ENCODE measurements around the gene SYNCRIP. TPM values are rescaled to one million over a fixed set of nuclear protein-coding genes. Genes with fewer than 3 reads are reported as not detected.

SYNCRIP gene
- total RNA-seq, 1 experiment from 2014 or later = 103 TPM

DNA sequence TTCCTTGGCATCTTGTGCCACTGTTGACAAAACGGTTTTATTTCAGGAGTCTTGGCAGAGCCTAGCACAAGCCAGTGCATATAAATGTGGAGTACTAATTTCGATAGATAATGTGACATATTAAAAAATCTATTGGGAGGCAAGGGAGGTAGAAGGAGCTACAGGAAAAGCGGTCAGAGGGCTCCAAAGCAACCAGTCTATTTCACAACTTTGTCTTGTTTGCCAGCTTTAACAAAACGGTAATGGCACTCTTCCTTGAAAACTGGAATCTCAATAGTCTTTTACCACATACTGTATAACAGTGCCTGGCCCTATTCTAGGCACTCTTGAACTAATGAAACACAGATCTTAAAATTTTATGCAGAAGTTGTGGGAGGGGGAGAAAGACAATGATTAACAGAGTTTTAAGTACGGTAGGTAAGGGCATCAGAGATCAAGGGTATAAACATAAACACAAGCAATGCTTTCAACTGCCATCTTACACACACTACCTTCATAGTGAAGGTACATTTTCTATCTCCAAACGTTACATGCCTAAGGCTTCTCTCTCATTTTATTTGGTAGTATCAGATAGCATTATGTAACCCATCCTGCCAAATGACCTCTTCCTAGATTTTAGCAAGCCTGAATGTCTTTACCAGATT is 33.5 kb upstream of the SYNCRIP start:
- intact Hi-C loops (cut with micrococcal nuclease; ENCODE audit: unreplicated experiment) = loop anchor here (2.0 kb wide), 1 partner anchor 321 kb away; no protein-coding TSS in a partner anchor
- H3K4me3 ChIP-seq = peak overlapping the region; percentile 95
- H3K9me2 ChIP-seq (ENCODE audit: insufficient read depth) = no peaks in the 10 kb centered on the region; the same call in 1 of the 2 replicates
- POLR2A ChIA-PET (ENCODE audit: unreplicated experiment) = interaction anchor here (0.6 to 0.8 kb wide), 4 partner anchors 23 to 36 kb away, joined by 3 to 10 read pairs (median 4); partner anchors contain the start of gene SYNCRIP
- H3K4me1 ChIP-seq (replicated peaks; ENCODE audit: insufficient read depth) = peaks cover 17% of the 10 kb centered on the region
- peaks cover 25% of the 10 kb centered on the region for H4K20me1 ChIP-seq (ENCODE audit: insufficient read depth)
- no peak overlapping the region for H2AFZ ChIP-seq
- no peaks in the 10 kb centered on the region for H3K9me3 ChIP-seq (ENCODE audit: insufficient read depth, low read depth)
- peak overlapping the region; percentile 65 for H3K27ac ChIP-seq
- no peak for DNase-seq
- H3K27me3 ChIP-seq (ENCODE audit: insufficient read depth, low read depth) = no peaks in the 10 kb centered on the region
- H3K4me2 ChIP-seq = peak overlapping the region; percentile 77
- CTCF ChIA-PET = no interaction called here
- peaks cover 33% of the 10 kb centered on the region for H3K36me3 ChIP-seq (ENCODE audit: low read depth)
- peaks cover 70% of the 10 kb centered on the region for H3F3A ChIP-seq (ENCODE audit: insufficient read depth, low read depth)
- BruUV-seq (replicated peaks) = no TSS peak
- peaks cover 59% of the 10 kb centered on the region for H3K79me2 ChIP-seq (ENCODE audit: low read depth)
- no peak for TF ChIP-seq EZH2 (IDR thresholded peaks at IDR 0.05; ENCODE audit: low read depth)
- TF ChIP-seq, protein P1, sequence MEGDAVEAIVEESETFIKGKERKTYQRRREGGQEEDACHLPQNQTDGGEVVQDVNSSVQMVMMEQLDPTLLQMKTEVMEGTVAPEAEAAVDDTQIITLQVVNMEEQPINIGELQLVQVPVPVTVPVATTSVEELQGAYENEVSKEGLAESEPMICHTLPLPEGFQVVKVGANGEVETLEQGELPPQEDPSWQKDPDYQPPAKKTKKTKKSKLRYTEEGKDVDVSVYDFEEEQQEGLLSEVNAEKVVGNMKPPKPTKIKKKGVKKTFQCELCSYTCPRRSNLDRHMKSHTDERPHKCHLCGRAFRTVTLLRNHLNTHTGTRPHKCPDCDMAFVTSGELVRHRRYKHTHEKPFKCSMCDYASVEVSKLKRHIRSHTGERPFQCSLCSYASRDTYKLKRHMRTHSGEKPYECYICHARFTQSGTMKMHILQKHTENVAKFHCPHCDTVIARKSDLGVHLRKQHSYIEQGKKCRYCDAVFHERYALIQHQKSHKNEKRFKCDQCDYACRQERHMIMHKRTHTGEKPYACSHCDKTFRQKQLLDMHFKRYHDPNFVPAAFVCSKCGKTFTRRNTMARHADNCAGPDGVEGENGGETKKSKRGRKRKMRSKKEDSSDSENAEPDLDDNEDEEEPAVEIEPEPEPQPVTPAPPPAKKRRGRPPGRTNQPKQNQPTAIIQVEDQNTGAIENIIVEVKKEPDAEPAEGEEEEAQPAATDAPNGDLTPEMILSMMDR (conservative IDR thresholded peaks at IDR 0.05) = no peak

DNA sequence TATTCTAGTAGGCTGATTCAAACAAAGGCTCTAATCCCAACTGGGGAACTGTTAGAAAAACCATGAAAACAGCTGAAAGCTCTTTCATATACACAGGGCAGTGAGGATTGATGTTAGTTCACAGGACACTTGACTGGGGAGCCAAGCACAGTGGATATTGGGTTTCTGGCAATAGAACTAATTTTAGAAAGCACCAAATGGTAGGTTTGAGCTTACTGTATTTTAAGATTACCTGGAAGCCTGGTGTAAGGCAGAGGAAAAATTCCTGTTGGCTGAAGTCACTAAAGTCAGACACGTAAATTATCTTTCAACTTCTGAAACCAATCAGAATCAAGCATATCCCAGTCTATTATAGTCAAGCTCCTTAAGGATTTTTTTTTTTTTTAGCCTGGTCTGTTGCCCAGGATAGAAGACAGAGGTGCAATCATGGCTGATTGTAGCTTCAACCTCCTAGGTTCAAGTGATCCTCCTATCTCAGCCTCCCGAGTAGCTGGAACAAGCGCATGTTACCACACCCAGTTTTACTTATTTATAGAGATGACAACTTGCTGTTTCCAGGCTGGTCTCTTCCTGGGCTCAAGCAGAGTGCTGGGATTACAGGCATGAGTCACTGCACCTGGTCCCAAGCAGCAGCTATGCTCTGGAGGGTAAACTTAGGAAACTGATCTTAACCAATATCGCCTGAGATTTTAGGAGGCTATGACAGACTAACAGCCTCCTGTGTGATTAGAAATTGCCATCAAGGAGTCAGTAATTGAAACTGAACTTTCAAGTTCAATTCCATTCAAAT is 32.5 kb upstream of the SYNCRIP start:
- CTCF ChIA-PET = no interaction called here
- DNase-seq = peak; percentile 11 to 42
- peak overlapping the region; percentile 77 for H3K4me2 ChIP-seq
- H3K27me3 ChIP-seq (ENCODE audit: insufficient read depth, low read depth) = no peaks in the 10 kb centered on the region
- H3F3A ChIP-seq (ENCODE audit: insufficient read depth, low read depth) = peaks cover 80% of the 10 kb centered on the region
- peak overlapping the region; percentile 65 for H3K27ac ChIP-seq
- no peaks in the 10 kb centered on the region for H3K9me3 ChIP-seq (ENCODE audit: insufficient read depth, low read depth)
- POLR2A ChIA-PET (ENCODE audit: unreplicated experiment) = interaction anchor here (0.6 to 0.8 kb wide), 3 partner anchors 30 to 35 kb away, joined by 3 to 10 read pairs (median 5); partner anchors contain the start of gene SYNCRIP
- intact Hi-C loops (cut with micrococcal nuclease; ENCODE audit: unreplicated experiment) = no loop called here
- H3K79me2 ChIP-seq (ENCODE audit: low read depth) = peaks cover 55% of the 10 kb centered on the region
- peak overlapping the region; percentile 95 for H3K4me3 ChIP-seq
- peaks cover 25% of the 10 kb centered on the region for H4K20me1 ChIP-seq (ENCODE audit: insufficient read depth)
- H3K9me2 ChIP-seq (ENCODE audit: insufficient read depth) = no peaks in the 10 kb centered on the region; the same call in 1 of the 2 replicates
- H3K36me3 ChIP-seq (ENCODE audit: low read depth) = peaks cover 33% of the 10 kb centered on the region
- no peak overlapping the region for H2AFZ ChIP-seq
- BruUV-seq (replicated peaks) = no TSS peak
- H3K4me1 ChIP-seq (replicated peaks; ENCODE audit: insufficient read depth) = peaks cover 14% of the 10 kb centered on the region
- TF ChIP-seq EZH2 (IDR thresholded peaks at IDR 0.05; ENCODE audit: low read depth) = no peak
- TF ChIP-seq, protein P1 (conservative IDR thresholded peaks at IDR 0.05) = no peak

DNA sequence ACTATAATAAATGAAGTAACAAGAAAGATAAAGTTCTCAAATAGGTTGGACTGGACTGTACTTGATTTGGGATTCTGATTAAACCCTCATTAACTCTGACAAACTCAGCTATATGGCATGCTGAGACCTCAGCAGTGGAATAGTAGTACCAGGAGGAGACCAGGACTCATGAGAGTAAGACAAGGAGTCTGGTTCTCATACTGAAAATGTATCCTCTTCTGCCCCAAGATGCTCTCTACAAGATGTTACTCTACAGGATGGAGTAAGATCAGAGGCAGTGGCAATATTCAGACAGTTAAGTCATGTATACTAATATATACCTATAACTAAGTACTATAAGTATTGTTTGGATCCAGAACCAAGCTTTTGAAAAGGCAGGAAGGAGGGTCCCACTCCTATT is 31.9 kb upstream of the SYNCRIP start:
- no peak for DNase-seq
- TF ChIP-seq, protein P1 (conservative IDR thresholded peaks at IDR 0.05) = no peak
- no peak for TF ChIP-seq EZH2 (IDR thresholded peaks at IDR 0.05; ENCODE audit: low read depth)
- H3K27ac ChIP-seq = peak overlapping the region; percentile 65
- ChIA-PET CTCF (no interaction called here), POLR2A (ENCODE audit: unreplicated experiment) (no interaction called here)
- no TSS peak for BruUV-seq (replicated peaks)
- H3K9me2 ChIP-seq (ENCODE audit: insufficient read depth) = no peaks in the 10 kb centered on the region; the same call in 1 of the 2 replicates
- peaks cover 80% of the 10 kb centered on the region for H3F3A ChIP-seq (ENCODE audit: insufficient read depth, low read depth)
- peak overlapping the region; percentile 77 for H3K4me2 ChIP-seq
- H2AFZ ChIP-seq = no peak overlapping the region
- H3K36me3 ChIP-seq (ENCODE audit: low read depth) = peaks cover 33% of the 10 kb centered on the region
- peaks cover 12% of the 10 kb centered on the region for H3K4me1 ChIP-seq (replicated peaks; ENCODE audit: insufficient read depth)
- peaks cover 25% of the 10 kb centered on the region for H4K20me1 ChIP-seq (ENCODE audit: insufficient read depth)
- intact Hi-C loops (cut with micrococcal nuclease; ENCODE audit: unreplicated experiment) = no loop called here
- peaks cover 49% of the 10 kb centered on the region for H3K79me2 ChIP-seq (ENCODE audit: low read depth)
- no peaks in the 10 kb centered on the region for H3K27me3 ChIP-seq (ENCODE audit: insufficient read depth, low read depth)
- H3K4me3 ChIP-seq = no peak overlapping the region
- no peaks in the 10 kb centered on the region for H3K9me3 ChIP-seq (ENCODE audit: insufficient read depth, low read depth)
